Bronchial epithelial cell (primary cell): ENCODE data around the gene ALDH4A1. TPM values are rescaled to one million over a fixed set of nuclear protein-coding genes. Genes with fewer than 3 reads are reported as not detected.

ENCODE experiments used
- DNase-seq: peaks from one replicate; pipeline ENCODE4 v3.0.0-alpha.2; 2010; ENCODE audit warnings: low read depth
- FAIRE-seq: peaks from 2 replicates; lab custom pipeline; 2011; peaks lifted over from hg19 to GRCh38; lab: Jason Lieb, UNC
- H3K27me3 ChIP-seq: 2 replicates; pipeline ENCODE4 v1.5.1; 2011; ENCODE audit warnings: low read length; ENCODE audit not compliant: control insufficient read depth, insufficient read depth
- H3K36me3 ChIP-seq: 2 replicates; pipeline ENCODE4 v1.5.1; 2011; ENCODE audit warnings: low read length; ENCODE audit not compliant: control insufficient read depth, insufficient read depth
- H3K4me3 ChIP-seq: 2 replicates; pipeline ENCODE4 v1.5.1; 2011; ENCODE audit warnings: mild to moderate bottlenecking, low read depth, low read length, control low read depth
- total RNA-seq: library from RNA; depleted of rRNA; stranded (reverse); fragments of >200 nt; gene quantifications from 2 replicates; pipeline ENCODE4 v1.2.1, GENCODE V29; 2014
- TF ChIP-seq, protein P1 (sequence below): IDR thresholded peaks from 2 replicates; pipeline ENCODE4 v1.5.1; 2011; ENCODE audit warnings: mild to moderate bottlenecking, moderate library complexity, low read length, control low read depth, inconsistent platforms; ENCODE audit not compliant: insufficient read depth, severe bottlenecking

The ALDH4A1 gene
- total RNA-seq, 1 donor from 2014 or later, result 15.8 TPM

DNA sequence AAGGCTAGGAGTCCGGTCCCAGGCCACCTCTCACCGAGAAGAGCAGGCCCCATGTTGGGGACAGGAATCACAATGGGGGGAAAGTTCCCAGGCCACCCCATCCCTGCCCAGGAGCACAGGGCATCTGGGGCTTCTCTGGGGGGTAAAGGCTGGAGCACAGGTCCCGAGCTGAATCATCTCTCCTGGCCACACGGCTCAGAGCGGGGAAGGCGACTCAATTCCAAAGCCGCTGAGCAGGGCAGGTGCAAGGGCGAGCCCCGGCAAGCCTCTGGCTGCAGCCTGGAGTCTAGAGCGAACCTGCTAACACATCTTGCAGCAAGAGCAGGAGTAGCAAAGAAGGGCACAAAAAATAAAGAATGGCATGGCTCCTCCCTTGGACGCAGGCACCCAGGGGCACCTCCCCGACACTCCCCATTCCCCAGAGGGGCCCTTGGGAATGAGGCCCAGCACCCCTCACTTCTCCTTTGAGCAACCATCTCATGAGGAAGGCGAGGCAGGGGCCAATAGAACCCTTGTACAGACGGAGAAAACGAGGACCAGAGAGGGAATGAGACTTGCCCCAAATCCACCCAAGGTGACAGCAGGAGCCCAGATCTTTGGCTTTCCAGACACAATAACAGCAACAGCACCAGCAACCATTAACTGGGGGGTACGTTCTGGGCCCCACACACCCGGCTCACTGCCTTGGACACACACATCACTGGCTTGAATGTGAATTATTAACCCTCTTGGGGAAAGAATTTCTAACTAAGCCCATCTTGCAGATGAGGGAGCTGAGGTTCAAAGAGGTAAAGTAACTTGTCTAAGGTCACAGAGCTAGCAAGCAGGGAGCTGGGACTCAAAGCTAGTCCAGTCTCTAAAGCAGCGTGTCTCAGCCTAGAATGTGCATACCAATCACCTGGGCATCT is 20.7 kb upstream of the ALDH4A1 start:
- DNase-seq, result peak; percentile 74
- Histone ChIP-seq H3K27me3 (no peaks in the 10 kb centered on the region), H3K4me3 (no peak overlapping the region), H3K36me3 (peaks cover 14% of the 10 kb centered on the region)
- TF ChIP-seq, protein P1, sequence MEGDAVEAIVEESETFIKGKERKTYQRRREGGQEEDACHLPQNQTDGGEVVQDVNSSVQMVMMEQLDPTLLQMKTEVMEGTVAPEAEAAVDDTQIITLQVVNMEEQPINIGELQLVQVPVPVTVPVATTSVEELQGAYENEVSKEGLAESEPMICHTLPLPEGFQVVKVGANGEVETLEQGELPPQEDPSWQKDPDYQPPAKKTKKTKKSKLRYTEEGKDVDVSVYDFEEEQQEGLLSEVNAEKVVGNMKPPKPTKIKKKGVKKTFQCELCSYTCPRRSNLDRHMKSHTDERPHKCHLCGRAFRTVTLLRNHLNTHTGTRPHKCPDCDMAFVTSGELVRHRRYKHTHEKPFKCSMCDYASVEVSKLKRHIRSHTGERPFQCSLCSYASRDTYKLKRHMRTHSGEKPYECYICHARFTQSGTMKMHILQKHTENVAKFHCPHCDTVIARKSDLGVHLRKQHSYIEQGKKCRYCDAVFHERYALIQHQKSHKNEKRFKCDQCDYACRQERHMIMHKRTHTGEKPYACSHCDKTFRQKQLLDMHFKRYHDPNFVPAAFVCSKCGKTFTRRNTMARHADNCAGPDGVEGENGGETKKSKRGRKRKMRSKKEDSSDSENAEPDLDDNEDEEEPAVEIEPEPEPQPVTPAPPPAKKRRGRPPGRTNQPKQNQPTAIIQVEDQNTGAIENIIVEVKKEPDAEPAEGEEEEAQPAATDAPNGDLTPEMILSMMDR, result no peak
- peak; percentile 7 for FAIRE-seq

DNA sequence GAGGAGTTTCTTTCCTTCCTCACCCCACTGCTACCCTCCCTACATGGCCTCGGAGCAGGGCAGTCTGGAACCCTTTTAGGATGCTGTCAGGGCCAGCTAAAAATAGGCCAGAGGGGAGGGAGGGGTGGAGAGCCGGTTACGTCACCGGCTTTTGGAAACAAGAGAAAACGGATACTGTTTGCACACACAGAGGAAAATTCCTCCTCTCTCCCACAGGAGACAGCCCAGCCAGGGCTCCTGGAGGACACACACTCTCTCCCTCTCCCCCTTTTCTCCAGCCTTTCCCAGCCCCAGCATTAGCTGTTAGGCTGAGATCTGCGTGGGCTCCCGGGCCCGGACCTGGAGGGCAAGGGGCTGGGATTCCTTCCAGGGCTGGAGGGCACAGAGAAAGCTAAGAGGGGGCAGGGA is 20.0 kb upstream of the ALDH4A1 start:
- Histone ChIP-seq H3K36me3 (peaks cover 21% of the 10 kb centered on the region), H3K4me3 (no peak overlapping the region), H3K27me3 (no peaks in the 10 kb centered on the region)
- DNase-seq (peak; percentile 63), FAIRE-seq (no peak)
- TF ChIP-seq, protein P1, result no peak

- TF ChIP-seq, protein P1, result no peak
- no peak for DNase-seq
- peaks cover 27% of the 10 kb centered on the region for H3K36me3 ChIP-seq
- peak; percentile 76 for FAIRE-seq
- no peak overlapping the region for H3K4me3 ChIP-seq
- no peaks in the 10 kb centered on the region for H3K27me3 ChIP-seq
Observed at GRCh38 chr1:18921516-18922251, 19.3 kb upstream of the ALDH4A1 start.

DNA sequence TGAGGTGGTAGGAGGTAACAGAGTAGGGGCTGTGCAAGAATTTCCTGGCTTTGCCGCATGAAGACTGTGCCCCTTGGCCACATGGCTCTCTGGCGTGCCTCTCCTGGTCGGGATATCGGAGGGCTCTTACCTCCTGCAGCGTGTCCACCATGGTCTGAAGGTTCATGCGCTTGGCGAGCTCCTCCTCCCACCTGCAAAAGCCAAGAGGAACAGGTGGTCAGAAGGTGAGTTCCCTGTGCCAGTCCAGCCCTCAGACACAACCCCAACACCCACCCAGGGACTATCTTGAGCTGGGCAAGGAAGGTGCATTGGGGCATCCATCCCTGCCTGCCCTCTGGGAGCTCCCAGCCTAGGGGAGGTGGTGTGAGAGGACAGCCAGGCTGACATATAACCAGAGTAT is 18.6 kb upstream of the ALDH4A1 start:
- DNase-seq (no peak), FAIRE-seq (no peak)
- Histone ChIP-seq H3K4me3 (no peak overlapping the region), H3K36me3 (peaks cover 30% of the 10 kb centered on the region), H3K27me3 (no peaks in the 10 kb centered on the region)
- TF ChIP-seq, protein P1, result no peak

- H3K36me3 ChIP-seq, result peaks cover 34% of the 10 kb centered on the region
- DNase-seq, result no peak
- no peaks in the 10 kb centered on the region for H3K27me3 ChIP-seq
- FAIRE-seq, result no peak
- TF ChIP-seq, protein P1, result no peak
- no peak overlapping the region for H3K4me3 ChIP-seq
Observed at GRCh38 chr1:18919956-18920355, 17.6 kb upstream of the ALDH4A1 start.
